Gastroesophageal sphincter (tissue), 3 donors: Measurements from ENCODE around the gene SIRT2.

ENCODE experiments used
- CTCF ChIP-seq, 4 experiments: fragments of 200-600 bp in 2 of 4; fragments of 450-650 bp in 2 of 4; sonication (generic) in 1 of 4; IDR thresholded peaks; one replicate each; pipeline ENCODE4 v1.5.1; 2017 to 2019; ENCODE audit warnings: antibody characterized with exemption in 4 of 4, mild to moderate bottlenecking in 2 of 4, moderate library complexity in 2 of 4
- EP300 ChIP-seq: sonication (generic); formaldehyde crosslinking; IDR thresholded peaks from one replicate; pipeline ENCODE4 v1.6.1; 2017; ENCODE audit warnings: antibody characterized with exemption, mild to moderate bottlenecking
- POLR2A ChIP-seq, 2 donors: fragments of 450-650 bp; IDR thresholded peaks; one replicate each; pipeline ENCODE4 v1.6.1; 2017; ENCODE audit warnings: antibody characterized with exemption in 2 of 2, mild to moderate bottlenecking in 2 of 2, moderate library complexity in 1 of 2
- POLR2AphosphoS5 ChIP-seq: sonication (generic); formaldehyde crosslinking; IDR thresholded peaks from one replicate; pipeline ENCODE4 v1.6.1; 2017; ENCODE audit warnings: antibody characterized with exemption

GRCh38 chr19:38917516-38917915 lies 18.1 kb upstream of the SIRT2 start:
- TF ChIP-seq CTCF (IDR thresholded peaks at IDR 0.05) (no peak), POLR2AphosphoS5 (no peak), EP300 (no peak), POLR2A (IDR thresholded peaks at IDR 0.05) (no peak)
